Stimulated activated CD4-positive, alpha-beta T cell treated with anti-CD3 and anti-CD28 coated beads, Interleukin-12 subunit alpha, Interleukin-12 subunit beta, amount 100 ng/mL, for 4 hours (primary cell): Measurements from ENCODE around the gene SMIM1.

ENCODE experiments used
- DNase-seq: peaks from one replicate; pipeline ENCODE4 v3.0.0-alpha.2; 2020

SMIM1 gene

GRCh38 chr1:3822421-3822820 lies 49.9 kb downstream of the SMIM1 start:
- no peak for DNase-seq

GRCh38 chr1:3824650-3825049 lies 52.1 kb downstream of the SMIM1 start:
- no peak for DNase-seq

- no peak for DNase-seq
Observed at GRCh38 chr1:3825356-3825755, 52.8 kb downstream of the SMIM1 start.
